ENCODE data around the gene NFIB.

The NFIB gene

GRCh38 chr9:14323985-14324650 is 10.2 kb upstream of the NFIB start:
- DNase-seq (ENCODE audit: insufficient read length, low spot score) (no peak), FAIRE-seq (no peak)
- TF ChIP-seq POLR2A (IDR thresholded peaks at IDR 0.05; ENCODE audit: low read depth, low read length) (no peak), SPI1 (IDR thresholded peaks at IDR 0.05; ENCODE audit: low read depth, low read length) (no peak), POU2F2 (IDR thresholded peaks at IDR 0.05; ENCODE audit: low read depth, low read length) (no peak)

GRCh38 chr9:14323083-14323971 is 9.4 kb upstream of the NFIB start:
- TF ChIP-seq SPI1 (IDR thresholded peaks at IDR 0.05; ENCODE audit: low read depth, low read length): no peak
- FAIRE-seq (no peak), DNase-seq (ENCODE audit: insufficient read length, low spot score) (no peak)

GRCh38 chr9:14322211-14323082 is 8.5 kb upstream of the NFIB start:
- TF ChIP-seq TAF1 (IDR thresholded peaks at IDR 0.05; ENCODE audit: low read depth, low read length): no peak
- TF ChIP-seq POU2F2 (IDR thresholded peaks at IDR 0.05; ENCODE audit: low read depth, low read length): peak; percentile 95
- no peak for TF ChIP-seq POLR2A (IDR thresholded peaks at IDR 0.05; ENCODE audit: low read depth, low read length)
- TF ChIP-seq POLR2AphosphoS5 (IDR thresholded peaks at IDR 0.05; ENCODE audit: low read depth, low read length): no peak
- peak; percentile 78 for FAIRE-seq

GRCh38 chr9:14321517-14322130 is 7.7 kb upstream of the NFIB start:
- TF ChIP-seq PAX5 (IDR thresholded peaks at IDR 0.05; ENCODE audit: insufficient read depth, low read length, severe bottlenecking) (no peak), SPI1 (IDR thresholded peaks at IDR 0.05; ENCODE audit: low read depth, low read length) (no peak), TAF1 (IDR thresholded peaks at IDR 0.05; ENCODE audit: low read depth, low read length) (no peak), POU2F2 (IDR thresholded peaks at IDR 0.05; ENCODE audit: low read depth, low read length) (no peak), POLR2A (IDR thresholded peaks at IDR 0.05; ENCODE audit: low read depth, low read length) (no peak), POLR2AphosphoS5 (IDR thresholded peaks at IDR 0.05; ENCODE audit: low read depth, low read length) (no peak)
- FAIRE-seq (no peak), DNase-seq (ENCODE audit: insufficient read length, low spot score) (no peak)

More at GRCh38 chr9:14322211-14323082, 8.5 kb upstream of the NFIB start:
- peak; percentile 76 for DNase-seq (ENCODE audit: insufficient read length, low spot score)

- FAIRE-seq (peak; percentile 31), DNase-seq (ENCODE audit: insufficient read length, low spot score) (no peak)
- TF ChIP-seq TAF1 (IDR thresholded peaks at IDR 0.05; ENCODE audit: low read depth, low read length) (no peak), PAX5 (IDR thresholded peaks at IDR 0.05; ENCODE audit: insufficient read depth, low read length, severe bottlenecking) (no peak), POLR2AphosphoS5 (IDR thresholded peaks at IDR 0.05; ENCODE audit: low read depth, low read length) (no peak), SPI1 (IDR thresholded peaks at IDR 0.05; ENCODE audit: low read depth, low read length) (no peak), POU2F2 (IDR thresholded peaks at IDR 0.05; ENCODE audit: low read depth, low read length) (no peak), POLR2A (IDR thresholded peaks at IDR 0.05; ENCODE audit: low read depth, low read length) (no peak)
Measured at GRCh38 chr9:14320271-14321181, 6.6 kb upstream of the NFIB start.

- FAIRE-seq (no peak), DNase-seq (ENCODE audit: insufficient read length, low spot score) (no peak)
- no peak for TF ChIP-seq POLR2AphosphoS5 (IDR thresholded peaks at IDR 0.05; ENCODE audit: low read depth, low read length)
- no peak for TF ChIP-seq POU2F2 (IDR thresholded peaks at IDR 0.05; ENCODE audit: low read depth, low read length)
- TF ChIP-seq POLR2A (IDR thresholded peaks at IDR 0.05; ENCODE audit: low read depth, low read length): no peak
- TF ChIP-seq PAX5 (IDR thresholded peaks at IDR 0.05; ENCODE audit: insufficient read depth, low read length, severe bottlenecking): no peak
- TF ChIP-seq TAF1 (IDR thresholded peaks at IDR 0.05; ENCODE audit: low read depth, low read length): no peak
- TF ChIP-seq SPI1 (IDR thresholded peaks at IDR 0.05; ENCODE audit: low read depth, low read length): no peak
Measured at GRCh38 chr9:14318934-14319580, 5.1 kb upstream of the NFIB start.

- FAIRE-seq: no peak
- no peak for DNase-seq (ENCODE audit: insufficient read length, low spot score)
- TF ChIP-seq POU2F2 (IDR thresholded peaks at IDR 0.05; ENCODE audit: low read depth, low read length): no peak
- TF ChIP-seq POLR2A (IDR thresholded peaks at IDR 0.05; ENCODE audit: low read depth, low read length): no peak
- no peak for TF ChIP-seq SPI1 (IDR thresholded peaks at IDR 0.05; ENCODE audit: low read depth, low read length)
- TF ChIP-seq TAF1 (IDR thresholded peaks at IDR 0.05; ENCODE audit: low read depth, low read length): no peak
- no peak for TF ChIP-seq PAX5 (IDR thresholded peaks at IDR 0.05; ENCODE audit: insufficient read depth, low read length, severe bottlenecking)
- TF ChIP-seq POLR2AphosphoS5 (IDR thresholded peaks at IDR 0.05; ENCODE audit: low read depth, low read length): no peak
Measured at GRCh38 chr9:14318361-14318760, 4.4 kb upstream of the NFIB start.

GRCh38 chr9:14317667-14318320 is 3.9 kb upstream of the NFIB start:
- FAIRE-seq (peak; percentile 63), DNase-seq (ENCODE audit: insufficient read length, low spot score) (no peak)

More at GRCh38 chr9:14317667-14318320, 3.9 kb upstream of the NFIB start:
- TF ChIP-seq POU2F2 (IDR thresholded peaks at IDR 0.05; ENCODE audit: low read depth, low read length) (no peak), POLR2AphosphoS5 (IDR thresholded peaks at IDR 0.05; ENCODE audit: low read depth, low read length) (no peak), TAF1 (IDR thresholded peaks at IDR 0.05; ENCODE audit: low read depth, low read length) (no peak), SPI1 (IDR thresholded peaks at IDR 0.05; ENCODE audit: low read depth, low read length) (peak; percentile 90)
